GM18507 (cell line): ENCODE results near the gene PRPF19.
A peak's percentile ranks its signal among the peaks of the same experiment; 100 is the strongest.

ENCODE experiments used
- DNase-seq: peaks from one replicate; pipeline ENCODE4 v3.0.0; 2011; ENCODE audit warnings: low read depth; ENCODE audit not compliant: insufficient read length; ENCODE audit errors: extremely low spot score
- FAIRE-seq: peaks from 2 replicates; lab custom pipeline; 2011; peaks lifted over from hg19 to GRCh38; lab: Jason Lieb, UNC

The PRPF19 gene

GRCh38 chr11:60939301-60939700 lies 32.9 kb upstream of the PRPF19 start:
- FAIRE-seq (no peak), DNase-seq (no peak)

- no peak for FAIRE-seq
These were observed 32.1 kb upstream of the PRPF19 start for GRCh38 chr11:60938500-60938899.

GRCh38 chr11:60937811-60938210 lies 31.4 kb upstream of the PRPF19 start:
- FAIRE-seq (no peak), DNase-seq (no peak)

More at GRCh38 chr11:60938500-60938899, 32.1 kb upstream of the PRPF19 start:
- DNase-seq = no peak

- FAIRE-seq (no peak), DNase-seq (no peak)
These were observed 30.8 kb upstream of the PRPF19 start for GRCh38 chr11:60937144-60937527.

- no peak for DNase-seq
- no peak for FAIRE-seq
These were observed 30.2 kb upstream of the PRPF19 start for GRCh38 chr11:60936467-60937143.

GRCh38 chr11:60935676-60936442 lies 29.5 kb upstream of the PRPF19 start:
- no peak for FAIRE-seq
- DNase-seq = no peak

- DNase-seq (no peak), FAIRE-seq (no peak)
These were observed 28.6 kb upstream of the PRPF19 start for GRCh38 chr11:60934790-60935605.

GRCh38 chr11:60934124-60934789 lies 27.9 kb upstream of the PRPF19 start:
- FAIRE-seq (no peak), DNase-seq (no peak)

- DNase-seq (no peak), FAIRE-seq (no peak)
These were observed 27.2 kb upstream of the PRPF19 start for GRCh38 chr11:60933416-60934123.

GRCh38 chr11:60932605-60933356 lies 26.4 kb upstream of the PRPF19 start:
- no peak for DNase-seq
- FAIRE-seq = peak; percentile 67

- no peak for FAIRE-seq
- no peak for DNase-seq
These were observed 25.5 kb upstream of the PRPF19 start for GRCh38 chr11:60931917-60932316.

GRCh38 chr11:60930394-60930793 lies 24.0 kb upstream of the PRPF19 start:
- FAIRE-seq = no peak
- no peak for DNase-seq

- FAIRE-seq = no peak
These were observed 23.4 kb upstream of the PRPF19 start for GRCh38 chr11:60929764-60930163.

GRCh38 chr11:60928563-60929001 lies 22.2 kb upstream of the PRPF19 start:
- DNase-seq (no peak), FAIRE-seq (no peak)

More at GRCh38 chr11:60929764-60930163, 23.4 kb upstream of the PRPF19 start:
- DNase-seq = no peak

GRCh38 chr11:60927600-60927999 lies 21.2 kb upstream of the PRPF19 start:
- no peak for DNase-seq
- FAIRE-seq = no peak

- no peak for DNase-seq
- FAIRE-seq = no peak
These were observed 20.7 kb upstream of the PRPF19 start for GRCh38 chr11:60927061-60927592.

- DNase-seq (no peak), FAIRE-seq (no peak)
These were observed 20.1 kb upstream of the PRPF19 start for GRCh38 chr11:60926500-60926899.

GRCh38 chr11:60925868-60926267 lies 19.5 kb upstream of the PRPF19 start:
- no peak for DNase-seq
- no peak for FAIRE-seq
